ENCODE data around the gene PPFIA2.

Gene PPFIA2

GRCh38 chr12:81626406-81626805 is 132.7 kb downstream of the PPFIA2 start:
- Histone ChIP-seq H2BK120ac (ENCODE audit: low read depth, low read length) (no peak overlapping the region), H3K9ac (ENCODE audit: low read depth, low read length, poor library complexity) (no peak overlapping the region), H2AK5ac (ENCODE audit: low read depth, low read length) (no peak overlapping the region), H4K91ac (ENCODE audit: low read depth, low read length, poor library complexity) (no peak overlapping the region), H3K27ac (replicated peaks; ENCODE audit: low read length) (no peak overlapping the region), H3K14ac (ENCODE audit: low read length) (no peak overlapping the region), H3K4me3 (ENCODE audit: low read length in 2 of 2) (no peak overlapping the region), H2BK15ac (ENCODE audit: low read length) (no peak overlapping the region), H3K4ac (ENCODE audit: low read length) (no peak overlapping the region), H3K4me1 (ENCODE audit: control insufficient read depth in 2 of 2, insufficient read depth in 1 of 2, low read depth in 1 of 2, low read length in 2 of 2) (no peaks in the 10 kb centered on the region), H3K18ac (ENCODE audit: low read length) (no peak overlapping the region), H3K23ac (ENCODE audit: low read depth, low read length, poor library complexity) (no peak overlapping the region), H3K4me2 (ENCODE audit: insufficient read depth, low read length, poor library complexity, severe bottlenecking) (no peak overlapping the region), H2BK5ac (ENCODE audit: low read length) (no peak overlapping the region), H4K8ac (ENCODE audit: low read depth, low read length) (no peak overlapping the region), H3K36me3 (replicated peaks in 1 of 2; ENCODE audit: control insufficient read depth in 2 of 2, insufficient read depth in 2 of 2, low read length in 2 of 2) (no peaks in the 10 kb centered on the region), H3K9me3 (replicated peaks in 1 of 2; ENCODE audit: control insufficient read depth in 2 of 2, insufficient read depth in 1 of 2, low read depth in 1 of 2, low read length in 2 of 2) (no peaks in the 10 kb centered on the region), H2AFZ (ENCODE audit: low read length) (no peak overlapping the region), H3K79me1 (ENCODE audit: low read depth, low read length) (no peaks in the 10 kb centered on the region), H2BK12ac (ENCODE audit: low read length) (no peak overlapping the region), H3K27me3 (ENCODE audit: control insufficient read depth in 3 of 3, insufficient read depth in 3 of 3, low read depth in 1 of 3, low read length in 3 of 3) (no peaks in the 10 kb centered on the region)
- DNase-seq (ENCODE audit: low spot score), result no peak
- 100% methylated on average over 1 of the region's 1 CpG; no CpG with 5 or more reads in 1 of the 2 donors for WGBS, 2 donors (ENCODE audit: extremely low coverage in 2 of 2, insufficient read length in 2 of 2, insufficient replicate concordance in 1 of 2)

- no peak overlapping the region for H2BK15ac ChIP-seq (ENCODE audit: low read length)
- DNase-seq (ENCODE audit: low spot score), result no peak
- no peaks in the 10 kb centered on the region for H3K79me1 ChIP-seq (ENCODE audit: low read depth, low read length)
- no CpG with 5 or more reads among the region's 2 CpGs for WGBS, 2 donors (ENCODE audit: extremely low coverage in 2 of 2, insufficient read length in 2 of 2, insufficient replicate concordance in 1 of 2)
- no peaks in the 10 kb centered on the region for H3K9me3 ChIP-seq (replicated peaks in 1 of 2; ENCODE audit: control insufficient read depth in 2 of 2, insufficient read depth in 1 of 2, low read depth in 1 of 2, low read length in 2 of 2)
- H3K14ac ChIP-seq (ENCODE audit: low read length), result no peak overlapping the region
- no peak overlapping the region for H2AK5ac ChIP-seq (ENCODE audit: low read depth, low read length)
- H3K4me3 ChIP-seq (ENCODE audit: low read length in 2 of 2), result no peak overlapping the region
- no peak overlapping the region for H2BK12ac ChIP-seq (ENCODE audit: low read length)
- H3K4me2 ChIP-seq (ENCODE audit: insufficient read depth, low read length, poor library complexity, severe bottlenecking), result no peak overlapping the region
- no peak overlapping the region for H3K27ac ChIP-seq (replicated peaks; ENCODE audit: low read length)
- no peak overlapping the region for H2AFZ ChIP-seq (ENCODE audit: low read length)
- H3K36me3 ChIP-seq (replicated peaks in 1 of 2; ENCODE audit: control insufficient read depth in 2 of 2, insufficient read depth in 2 of 2, low read length in 2 of 2), result no peaks in the 10 kb centered on the region
- no peaks in the 10 kb centered on the region for H3K27me3 ChIP-seq (ENCODE audit: control insufficient read depth in 3 of 3, insufficient read depth in 3 of 3, low read depth in 1 of 3, low read length in 3 of 3)
- no peak overlapping the region for H3K18ac ChIP-seq (ENCODE audit: low read length)
- no peak overlapping the region for H3K23ac ChIP-seq (ENCODE audit: low read depth, low read length, poor library complexity)
- H3K4ac ChIP-seq (ENCODE audit: low read length), result no peak overlapping the region
- H4K8ac ChIP-seq (ENCODE audit: low read depth, low read length), result no peak overlapping the region
- no peak overlapping the region for H4K91ac ChIP-seq (ENCODE audit: low read depth, low read length, poor library complexity)
- no peak overlapping the region for H3K9ac ChIP-seq (ENCODE audit: low read depth, low read length, poor library complexity)
- no peak overlapping the region for H2BK120ac ChIP-seq (ENCODE audit: low read depth, low read length)
- no peaks in the 10 kb centered on the region for H3K4me1 ChIP-seq (ENCODE audit: control insufficient read depth in 2 of 2, insufficient read depth in 1 of 2, low read depth in 1 of 2, low read length in 2 of 2)
- no peak overlapping the region for H2BK5ac ChIP-seq (ENCODE audit: low read length)
Observed at GRCh38 chr12:81617915-81618314, 141.2 kb downstream of the PPFIA2 start.

GRCh38 chr12:81615026-81615588 is 144.0 kb downstream of the PPFIA2 start:
- Histone ChIP-seq H2AFZ (ENCODE audit: low read length) (no peak overlapping the region), H3K79me1 (ENCODE audit: low read depth, low read length) (no peaks in the 10 kb centered on the region), H3K36me3 (replicated peaks in 1 of 2; ENCODE audit: control insufficient read depth in 2 of 2, insufficient read depth in 2 of 2, low read length in 2 of 2) (peaks cover 0 to 1% of the 10 kb centered on the region in 2 donors), H4K91ac (ENCODE audit: low read depth, low read length, poor library complexity) (no peak overlapping the region), H4K8ac (ENCODE audit: low read depth, low read length) (no peak overlapping the region), H3K18ac (ENCODE audit: low read length) (no peak overlapping the region), H3K23ac (ENCODE audit: low read depth, low read length, poor library complexity) (no peak overlapping the region), H3K9ac (ENCODE audit: low read depth, low read length, poor library complexity) (no peak overlapping the region), H3K4me1 (ENCODE audit: control insufficient read depth in 2 of 2, insufficient read depth in 1 of 2, low read depth in 1 of 2, low read length in 2 of 2) (no peaks in the 10 kb centered on the region), H3K27me3 (ENCODE audit: control insufficient read depth in 3 of 3, insufficient read depth in 3 of 3, low read depth in 1 of 3, low read length in 3 of 3) (no peaks in the 10 kb centered on the region), H2BK120ac (ENCODE audit: low read depth, low read length) (no peak overlapping the region), H2AK5ac (ENCODE audit: low read depth, low read length) (no peak overlapping the region), H2BK15ac (ENCODE audit: low read length) (no peak overlapping the region), H2BK5ac (ENCODE audit: low read length) (no peak overlapping the region), H3K4me2 (ENCODE audit: insufficient read depth, low read length, poor library complexity, severe bottlenecking) (no peak overlapping the region), H3K27ac (replicated peaks; ENCODE audit: low read length) (no peak overlapping the region), H3K4me3 (ENCODE audit: low read length in 2 of 2) (no peak overlapping the region), H3K9me3 (replicated peaks in 1 of 2; ENCODE audit: control insufficient read depth in 2 of 2, insufficient read depth in 1 of 2, low read depth in 1 of 2, low read length in 2 of 2) (no peaks in the 10 kb centered on the region), H3K14ac (ENCODE audit: low read length) (no peak overlapping the region), H2BK12ac (ENCODE audit: low read length) (no peak overlapping the region), H3K4ac (ENCODE audit: low read length) (no peak overlapping the region)
- no peak for DNase-seq (ENCODE audit: low spot score)
- WGBS, 2 donors (ENCODE audit: extremely low coverage in 2 of 2, insufficient read length in 2 of 2, insufficient replicate concordance in 1 of 2), result no CpG with 5 or more reads among the region's 3 CpGs

- no peak overlapping the region for H2AK5ac ChIP-seq (ENCODE audit: low read depth, low read length)
- no peak for DNase-seq (ENCODE audit: low spot score)
Observed at GRCh38 chr12:81610955-81611889, 147.9 kb downstream of the PPFIA2 start.

More at GRCh38 chr12:81610955-81611889, 147.9 kb downstream of the PPFIA2 start:
- Histone ChIP-seq H3K9me3 (replicated peaks in 1 of 2; ENCODE audit: control insufficient read depth in 2 of 2, insufficient read depth in 1 of 2, low read depth in 1 of 2, low read length in 2 of 2) (no peaks in the 10 kb centered on the region), H3K4ac (ENCODE audit: low read length) (no peak overlapping the region), H3K27me3 (ENCODE audit: control insufficient read depth in 3 of 3, insufficient read depth in 3 of 3, low read depth in 1 of 3, low read length in 3 of 3) (no peaks in the 10 kb centered on the region), H3K27ac (replicated peaks; ENCODE audit: low read length) (no peak overlapping the region), H3K9ac (ENCODE audit: low read depth, low read length, poor library complexity) (no peak overlapping the region), H3K4me1 (ENCODE audit: control insufficient read depth in 2 of 2, insufficient read depth in 1 of 2, low read depth in 1 of 2, low read length in 2 of 2) (no peaks in the 10 kb centered on the region), H2BK12ac (ENCODE audit: low read length) (no peak overlapping the region), H2AFZ (ENCODE audit: low read length) (peak overlapping the region; percentile 71), H4K8ac (ENCODE audit: low read depth, low read length) (peak overlapping the region; percentile 29), H3K36me3 (replicated peaks in 1 of 2; ENCODE audit: control insufficient read depth in 2 of 2, insufficient read depth in 2 of 2, low read length in 2 of 2) (peaks cover 0 to 1% of the 10 kb centered on the region in 2 donors), H4K91ac (ENCODE audit: low read depth, low read length, poor library complexity) (no peak overlapping the region), H2BK15ac (ENCODE audit: low read length) (no peak overlapping the region), H3K14ac (ENCODE audit: low read length) (no peak overlapping the region), H3K4me2 (ENCODE audit: insufficient read depth, low read length, poor library complexity, severe bottlenecking) (no peak overlapping the region), H3K79me1 (ENCODE audit: low read depth, low read length) (no peaks in the 10 kb centered on the region), H2BK120ac (ENCODE audit: low read depth, low read length) (no peak overlapping the region), H3K4me3 (ENCODE audit: low read length in 2 of 2) (no peak overlapping the region), H3K23ac (ENCODE audit: low read depth, low read length, poor library complexity) (no peak overlapping the region), H2BK5ac (ENCODE audit: low read length) (peak overlapping the region; percentile 1), H3K18ac (ENCODE audit: low read length) (peak overlapping the region; percentile 11)
- no CpG with 5 or more reads among the region's 18 CpGs for WGBS, 2 donors (ENCODE audit: extremely low coverage in 2 of 2, insufficient read length in 2 of 2, insufficient replicate concordance in 1 of 2)

Data from neuronal stem cell (in vitro differentiated cells).